Keratinocyte (primary cell): Measurements from ENCODE around the gene PTPN6.
A peak's percentile ranks its signal among the peaks of the same experiment; 100 is the strongest.

Experiments
- CTCF ChIP-seq, 3 experiments: IDR thresholded peaks in 1 of 3; conservative IDR thresholded peaks in 1 of 3; optimal IDR thresholded peaks in 1 of 3; 2 replicates in 2 of 3; 3 replicates in 1 of 3; pipeline versions ENCODE3 to v1.5.1; 2011; ENCODE audit warnings: low read length in 3 of 3, mild to moderate bottlenecking in 3 of 3, moderate library complexity in 2 of 3, control low read depth in 1 of 3, inconsistent platforms in 1 of 3; ENCODE audit not compliant: insufficient read depth in 2 of 3; ENCODE audit errors: extremely low read depth in 1 of 3
- EZH2 ChIP-seq: IDR thresholded peaks from one replicate; pipeline ENCODE4 v1.6.1; 2012; ENCODE audit warnings: inconsistent platforms, mild to moderate bottlenecking, low read length, moderate library complexity

- TF ChIP-seq CTCF (optimal IDR thresholded peaks at IDR 0.05 in 1 of 3, IDR thresholded peaks at IDR 0.05 in 1 of 3, conservative IDR thresholded peaks at IDR 0.05 in 1 of 3; ENCODE audit: extremely low read depth in 1 of 3, insufficient read depth in 2 of 3, low read length in 3 of 3) (peak in 1 of 3 experiments; percentile 41), EZH2 (no peak)
These were observed 12.0 kb downstream of the PTPN6 start for GRCh38 chr12:6963016-6963731.
